ENCODE data around the gene NMD3. TPM values are rescaled to one million over a fixed set of nuclear protein-coding genes. Genes with fewer than 3 reads are reported as not detected.

Gene NMD3
- total and polyA plus RNA-seq, 9 of the 15 experiments (the other 6 are each of a cell fraction or from before 2014, with no cell fraction given): 63.5 to 178 (median 111) TPM

DNA sequence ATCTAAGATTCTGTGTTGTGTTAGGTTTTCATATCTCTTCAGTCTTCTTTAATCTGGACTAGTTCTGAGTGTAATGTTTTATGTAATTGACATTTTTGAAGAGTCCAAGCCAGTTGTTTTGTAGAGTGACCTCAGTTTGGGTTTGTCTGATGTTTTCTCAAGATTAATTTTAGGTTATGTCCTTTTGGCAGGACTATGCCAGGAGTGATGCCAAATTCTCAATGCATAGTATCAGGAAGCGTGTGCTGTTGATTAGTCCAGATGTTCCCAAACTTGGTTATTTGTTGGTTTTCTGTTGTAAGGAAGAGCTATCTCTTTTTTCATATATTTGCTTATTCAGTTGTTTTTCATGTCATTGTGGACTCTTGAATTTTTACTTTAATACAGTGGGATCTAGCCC lies 32.6 kb downstream of the NMD3 start:
- CTCF ChIA-PET (ENCODE audit: low intra/inter-chr PET ratio): no interaction called here
- H3K79me2 ChIP-seq (ENCODE audit: control insufficient read depth, insufficient read depth, low read length): no peaks in the 10 kb centered on the region
- no peak for ATAC-seq
- intact Hi-C loops (cut with micrococcal nuclease): no loop called here
- H3K27ac ChIP-seq (ENCODE audit: extremely low read depth, low read depth, low read length): no peak overlapping the region
- TF ChIP-seq MAFK (IDR thresholded peaks at IDR 0.05; ENCODE audit: low read length) (no peak), KDM2B (CRISPR knock-in tag; IDR thresholded peaks at IDR 0.05) (no peak), POLR2G (IDR thresholded peaks at IDR 0.05; ENCODE audit: low read depth, low read length) (0 out of 2 replicates have a peak, but pooled peaks have one; percentile 13), ZNF316 (IDR thresholded peaks at IDR 0.05) (peak; percentile 67), ETV1 (tag; conservative IDR thresholded peaks at IDR 0.05; ENCODE audit: low read depth) (no peak), EP400 (IDR thresholded peaks at IDR 0.05) (no peak), PTRF (tag; IDR thresholded peaks at IDR 0.05) (no peak), RFX1 (IDR thresholded peaks at IDR 0.05) (no peak)
- TF ChIP-seq, protein P1, sequence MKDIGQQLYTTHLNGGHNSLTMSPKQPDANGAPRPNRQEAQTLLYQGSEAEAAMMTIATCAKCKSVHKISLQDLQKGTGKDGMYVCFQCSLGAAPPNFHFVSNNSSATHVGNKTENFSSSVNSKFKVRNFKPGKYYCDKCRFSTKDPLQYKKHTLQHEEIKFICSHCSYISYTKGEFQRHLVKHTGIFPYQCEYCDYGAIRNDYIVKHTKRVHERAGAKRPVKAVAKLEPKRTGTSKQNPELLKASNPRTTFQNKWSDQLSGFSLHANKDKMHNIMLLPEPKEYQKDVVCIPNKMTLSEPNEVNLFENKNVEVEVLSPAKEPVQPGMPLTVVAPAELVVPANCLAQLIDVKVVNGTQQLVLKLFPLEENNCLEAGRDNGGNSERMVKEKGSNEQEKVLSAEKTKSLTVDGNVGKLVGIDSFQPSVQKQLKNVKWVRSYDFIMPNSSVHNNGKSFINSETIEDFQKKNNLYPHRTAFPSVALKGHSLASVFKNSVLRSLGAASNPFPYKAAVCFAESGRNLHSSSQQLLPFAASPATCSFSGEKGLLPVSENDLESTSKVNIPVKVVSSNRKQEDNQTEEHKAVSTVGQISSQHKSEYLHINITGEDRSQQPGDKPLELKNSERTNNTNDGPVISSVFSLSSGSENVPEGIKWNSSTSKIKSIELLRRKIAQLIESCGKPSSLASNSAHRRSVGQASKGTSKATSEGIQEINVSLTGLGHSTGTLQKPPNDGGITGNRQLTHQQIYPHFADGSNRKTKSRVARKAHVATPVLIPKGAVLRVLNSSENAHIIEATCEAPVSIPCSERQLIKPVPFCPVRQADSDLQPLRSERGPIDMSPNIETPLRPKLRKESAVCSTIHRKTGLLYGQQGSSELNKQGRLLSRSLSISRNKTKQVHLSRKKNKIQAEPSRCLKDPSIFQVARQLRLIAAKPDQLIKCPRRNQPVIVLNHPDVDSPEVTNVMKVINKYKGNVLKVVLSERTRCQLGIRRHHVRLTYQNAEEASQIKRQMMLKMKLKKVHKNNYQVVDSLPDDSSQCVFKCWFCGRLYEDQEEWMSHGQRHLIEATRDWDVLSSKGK (CRISPR knock-in tag; IDR thresholded peaks at IDR 0.05): no peak
- TF ChIP-seq, protein P2, sequence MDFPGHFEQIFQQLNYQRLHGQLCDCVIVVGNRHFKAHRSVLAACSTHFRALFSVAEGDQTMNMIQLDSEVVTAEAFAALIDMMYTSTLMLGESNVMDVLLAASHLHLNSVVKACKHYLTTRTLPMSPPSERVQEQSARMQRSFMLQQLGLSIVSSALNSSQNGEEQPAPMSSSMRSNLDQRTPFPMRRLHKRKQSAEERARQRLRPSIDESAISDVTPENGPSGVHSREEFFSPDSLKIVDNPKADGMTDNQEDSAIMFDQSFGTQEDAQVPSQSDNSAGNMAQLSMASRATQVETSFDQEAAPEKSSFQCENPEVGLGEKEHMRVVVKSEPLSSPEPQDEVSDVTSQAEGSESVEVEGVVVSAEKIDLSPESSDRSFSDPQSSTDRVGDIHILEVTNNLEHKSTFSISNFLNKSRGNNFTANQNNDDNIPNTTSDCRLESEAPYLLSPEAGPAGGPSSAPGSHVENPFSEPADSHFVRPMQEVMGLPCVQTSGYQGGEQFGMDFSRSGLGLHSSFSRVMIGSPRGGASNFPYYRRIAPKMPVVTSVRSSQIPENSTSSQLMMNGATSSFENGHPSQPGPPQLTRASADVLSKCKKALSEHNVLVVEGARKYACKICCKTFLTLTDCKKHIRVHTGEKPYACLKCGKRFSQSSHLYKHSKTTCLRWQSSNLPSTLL (IDR thresholded peaks at IDR 0.05): no peak
- no peak for FAIRE-seq
- H3K4me2 ChIP-seq (ENCODE audit: insufficient read depth, low read length): no peak overlapping the region
- H3K9me3 ChIP-seq (replicated peaks; ENCODE audit: control insufficient read depth, insufficient read depth, low read depth, low read length): no peaks in the 10 kb centered on the region
- no peak overlapping the region for H2AFZ ChIP-seq (ENCODE audit: low read depth, low read length)
- BruUV-seq (replicated peaks): no TSS peak
- H3K9ac ChIP-seq (ENCODE audit: insufficient read depth in 1 of 2, low read depth in 2 of 2, low read length in 2 of 2): no peak overlapping the region
- H3K4me3 ChIP-seq: no peak overlapping the region
- POLR2A ChIA-PET: no interaction called here
- WGBS (ENCODE audit: insufficient coverage, low coverage, missing lambda C conversion rate): 100% methylated on average over 1 of the region's 1 CpG
- H4K20me1 ChIP-seq (replicated peaks; ENCODE audit: control insufficient read depth, insufficient read depth, low read length): no peaks in the 10 kb centered on the region
- no peaks in the 10 kb centered on the region for H3K9me1 ChIP-seq (ENCODE audit: control insufficient read depth, insufficient read depth, low read length)
- H3K4me1 ChIP-seq (replicated peaks in 1 of 2; ENCODE audit: control insufficient read depth in 2 of 2, insufficient read depth in 2 of 2, low read length in 2 of 2): no peaks in the 10 kb centered on the region
- H3K36me3 ChIP-seq (ENCODE audit: control insufficient read depth, insufficient read depth, low read length): peaks cover 62% of the 10 kb centered on the region
- DNase-seq (ENCODE audit: extremely low read depth in 1 of 4, low spot score in 3 of 4): no peak
- in situ Hi-C loops (cut with MboI): no loop called here
- no peaks in the 10 kb centered on the region for H3K27me3 ChIP-seq (ENCODE audit: control insufficient read depth in 2 of 2, insufficient read depth in 2 of 2, low read length in 2 of 2)
